Central memory CD8-positive, alpha-beta T cell (primary cell): ENCODE measurements around the gene KDM6A.
A peak's percentile ranks its signal among the peaks of the same experiment; 100 is the strongest.
"Not testable (repeated sequence)": the region's sequence is repeated elsewhere in the genome, so short reads cannot be mapped to it uniquely, and the experiment has no call there.

Experiments used
- ATAC-seq: fragments of 150-1000 bp; cut with Tn5 transposase; replicated peaks from 2 replicates; pipeline ENCODE4 v1.10.0; 2022; ENCODE audit warnings: mild to moderate bottlenecking, moderate FRiP score, moderate number of reproducible peaks; ENCODE audit not compliant: poor library complexity, severe bottlenecking; ENCODE audit errors: extremely low read depth
- DNase-seq, 2 donors: peaks; one replicate each; pipeline ENCODE4 v3.0.0; 2021; ENCODE audit warnings: low spot score in 2 of 2
- H3K27ac Mint-ChIP-seq: one replicate; pipeline ENCODE4 v1.8.0; 2022; ENCODE audit warnings: low read depth, mild to moderate bottlenecking, moderate library complexity, mixed read lengths
- H3K27me3 Mint-ChIP-seq: one replicate; pipeline ENCODE4 v1.8.0; 2022; ENCODE audit warnings: mixed read lengths
- H3K36me3 Mint-ChIP-seq: one replicate; pipeline ENCODE4 v1.8.0; 2022; ENCODE audit warnings: mild to moderate bottlenecking, moderate library complexity, mixed read lengths; ENCODE audit not compliant: insufficient read depth
- H3K4me1 Mint-ChIP-seq: one replicate; pipeline ENCODE4 v1.8.0; 2022; ENCODE audit warnings: mixed read lengths
- H3K4me3 Mint-ChIP-seq: one replicate; pipeline ENCODE4 v1.8.0; 2022; ENCODE audit warnings: mild to moderate bottlenecking, moderate library complexity, mixed read lengths
- H3K9me3 Mint-ChIP-seq: one replicate; pipeline ENCODE4 v1.8.0; 2022; ENCODE audit warnings: mixed read lengths

Gene KDM6A

GRCh38 chrX:44872821-44873414, at the start of gene KDM6A:
TSS of gene KDM6A (plus strand) at chrX:44873188. CDS start at chrX:44873552, 364 bp downstream.
- ATAC-seq (peak; percentile 89), DNase-seq (peak; percentile 79 to 94)
- Mint-ChIP-seq H3K36me3 (peaks cover 8% of the 10 kb centered on the region), H3K27ac (peak within 1 kb of the TSS; percentile 89), H3K4me3 (peak within 1 kb of the TSS; percentile 90), H3K27me3 (no peaks in the 10 kb centered on the region), H3K9me3 (no peaks in the 10 kb centered on the region), H3K4me1 (peaks cover 6% of the 10 kb centered on the region)

- H3K9me3 Mint-ChIP-seq, H3K27me3 Mint-ChIP-seq, H3K4me3 Mint-ChIP-seq, DNase-seq, H3K27ac Mint-ChIP-seq, H3K36me3 Mint-ChIP-seq, ATAC-seq, H3K4me1 Mint-ChIP-seq: not testable (repeated sequence)
Measured at GRCh38 chrX:44823193-44823592, 49.8 kb upstream of the KDM6A start.

GRCh38 chrX:44828008-44828605, 44.9 kb upstream of the KDM6A start:
- H3K9me3 Mint-ChIP-seq, result no peaks in the 10 kb centered on the region
- H3K4me3 Mint-ChIP-seq, result no peak overlapping the region
- no peaks in the 10 kb centered on the region for H3K4me1 Mint-ChIP-seq
- DNase-seq, result no peak
- peaks cover 2% of the 10 kb centered on the region for H3K36me3 Mint-ChIP-seq
- no peak for ATAC-seq
- H3K27me3 Mint-ChIP-seq, result no peaks in the 10 kb centered on the region
- H3K27ac Mint-ChIP-seq, result no peak overlapping the region

- no peak for DNase-seq
- H3K27ac Mint-ChIP-seq, result no peak overlapping the region
Measured at GRCh38 chrX:44829832-44830231, 43.2 kb upstream of the KDM6A start.

GRCh38 chrX:44842550-44843317, 30.3 kb upstream of the KDM6A start:
- Mint-ChIP-seq H3K36me3 (no peaks in the 10 kb centered on the region), H3K9me3 (no peaks in the 10 kb centered on the region), H3K4me3 (no peak overlapping the region), H3K27me3 (no peaks in the 10 kb centered on the region), H3K4me1 (no peaks in the 10 kb centered on the region), H3K27ac (no peak overlapping the region)
- no peak for DNase-seq
- no peak for ATAC-seq

More at GRCh38 chrX:44829832-44830231, 43.2 kb upstream of the KDM6A start:
- no peaks in the 10 kb centered on the region for H3K27me3 Mint-ChIP-seq
- H3K9me3 Mint-ChIP-seq, result no peaks in the 10 kb centered on the region
- ATAC-seq, result no peak
- H3K4me1 Mint-ChIP-seq, result no peaks in the 10 kb centered on the region
- peaks cover 2% of the 10 kb centered on the region for H3K36me3 Mint-ChIP-seq
- H3K4me3 Mint-ChIP-seq, result no peak overlapping the region

GRCh38 chrX:44843318-44843702, 29.7 kb upstream of the KDM6A start:
- Mint-ChIP-seq H3K4me3 (no peak overlapping the region), H3K36me3 (no peaks in the 10 kb centered on the region), H3K4me1 (no peaks in the 10 kb centered on the region), H3K27ac (no peak overlapping the region), H3K9me3 (no peaks in the 10 kb centered on the region), H3K27me3 (no peaks in the 10 kb centered on the region)
- DNase-seq, result no peak
- no peak for ATAC-seq

GRCh38 chrX:44843753-44844152, 29.2 kb upstream of the KDM6A start, which contains the start of gene DUSP21:
TSS of gene DUSP21 (plus strand) at chrX:44844021. CDS start at chrX:44844133, 112 bp downstream.
- Mint-ChIP-seq H3K4me3 (no peak within 1 kb of the TSS), H3K27ac (no peak within 1 kb of the TSS), H3K9me3 (no peaks in the 10 kb centered on the region), H3K4me1 (no peaks in the 10 kb centered on the region), H3K36me3 (no peaks in the 10 kb centered on the region), H3K27me3 (no peaks in the 10 kb centered on the region)
- ATAC-seq (no peak), DNase-seq (no peak)

- Mint-ChIP-seq H3K36me3 (no peaks in the 10 kb centered on the region), H3K27me3 (no peaks in the 10 kb centered on the region), H3K9me3 (no peaks in the 10 kb centered on the region), H3K4me3 (no peak overlapping the region), H3K27ac (no peak overlapping the region), H3K4me1 (no peaks in the 10 kb centered on the region)
- no peak for ATAC-seq
- DNase-seq, result no peak
Measured at GRCh38 chrX:44844204-44844603, 28.8 kb upstream of the KDM6A start.

GRCh38 chrX:44850891-44851290, 22.1 kb upstream of the KDM6A start:
- ATAC-seq, H3K27me3 Mint-ChIP-seq, H3K9me3 Mint-ChIP-seq, DNase-seq, H3K36me3 Mint-ChIP-seq, H3K4me1 Mint-ChIP-seq, H3K4me3 Mint-ChIP-seq, H3K27ac Mint-ChIP-seq: not testable (repeated sequence)

GRCh38 chrX:44871114-44871645, 1.8 kb upstream of the KDM6A start:
- DNase-seq, result no peak
- Mint-ChIP-seq H3K9me3 (no peaks in the 10 kb centered on the region), H3K4me1 (peaks cover 6% of the 10 kb centered on the region), H3K27me3 (no peaks in the 10 kb centered on the region), H3K36me3 (peaks cover 8% of the 10 kb centered on the region), H3K27ac (no peak overlapping the region), H3K4me3 (peak overlapping the region; percentile 56)
- no peak for ATAC-seq

GRCh38 chrX:44871931-44872820, 812 bp upstream of the KDM6A start:
- H3K27me3 Mint-ChIP-seq, result no peaks in the 10 kb centered on the region
- peaks cover 8% of the 10 kb centered on the region for H3K36me3 Mint-ChIP-seq
- peak; percentile 26 for ATAC-seq
- no peaks in the 10 kb centered on the region for H3K9me3 Mint-ChIP-seq
- H3K4me1 Mint-ChIP-seq, result peaks cover 6% of the 10 kb centered on the region
- H3K4me3 Mint-ChIP-seq, result peak overlapping the region; percentile 90
- peak; percentile 13 to 16 for DNase-seq
- H3K27ac Mint-ChIP-seq, result peak overlapping the region; percentile 89
